ENCODE results near the gene CLDND1. TPM values are rescaled to one million over a fixed set of nuclear protein-coding genes. Genes with fewer than 3 reads are reported as not detected.
"Not testable (repeated sequence)": the region's sequence is repeated elsewhere in the genome, so short reads cannot be mapped to it uniquely, and the experiment has no call there.

The CLDND1 gene
- polyA plus RNA-seq, 2 donors, result 62.8 to 82.5 TPM

GRCh38 chr3:98559769-98560168 lies 37.1 kb upstream of the CLDND1 start:
- not testable (repeated sequence) for H3K4me3 ChIP-seq (ENCODE audit: low read depth in 1 of 2, low read length in 2 of 2); H3K9me3 ChIP-seq (ENCODE audit: control insufficient read depth in 2 of 2, insufficient read depth in 1 of 2, low read depth in 1 of 2, low read length in 1 of 2); H3K4me1 ChIP-seq (ENCODE audit: control insufficient read depth in 2 of 2, insufficient read depth in 2 of 2, low read length in 1 of 2); H3K27ac ChIP-seq (ENCODE audit: low read depth in 2 of 2, low read length in 1 of 2); H3K27me3 ChIP-seq (ENCODE audit: control insufficient read depth in 1 of 2, insufficient read depth in 2 of 2, low read length in 2 of 2); H3K36me3 ChIP-seq (ENCODE audit: control insufficient read depth in 2 of 2, insufficient read depth in 2 of 2, low read length in 1 of 2)
- 94 to 98% methylated on average over 2 of the region's 2 CpGs for WGBS, 2 donors

- no peaks in the 10 kb centered on the region for H3K9me3 ChIP-seq (ENCODE audit: control insufficient read depth in 2 of 2, insufficient read depth in 1 of 2, low read depth in 1 of 2, low read length in 1 of 2)
- H3K36me3 ChIP-seq (ENCODE audit: control insufficient read depth in 2 of 2, insufficient read depth in 2 of 2, low read length in 1 of 2), result no peaks in the 10 kb centered on the region
- no peaks in the 10 kb centered on the region for H3K27me3 ChIP-seq (ENCODE audit: control insufficient read depth in 1 of 2, insufficient read depth in 2 of 2, low read length in 2 of 2)
- no peak overlapping the region for H3K4me3 ChIP-seq (ENCODE audit: low read depth in 1 of 2, low read length in 2 of 2)
- 66 to 75% methylated on average over 6 of the region's 6 CpGs for WGBS, 2 donors
- no peaks in the 10 kb centered on the region for H3K4me1 ChIP-seq (ENCODE audit: control insufficient read depth in 2 of 2, insufficient read depth in 2 of 2, low read length in 1 of 2)
- no peak overlapping the region for H3K27ac ChIP-seq (ENCODE audit: low read depth in 2 of 2, low read length in 1 of 2)
Measured at GRCh38 chr3:98558100-98558827, 35.6 kb upstream of the CLDND1 start.

GRCh38 chr3:98557324-98558010 lies 34.8 kb upstream of the CLDND1 start:
- Histone ChIP-seq H3K4me3 (ENCODE audit: low read depth in 1 of 2, low read length in 2 of 2) (no peak overlapping the region), H3K36me3 (ENCODE audit: control insufficient read depth in 2 of 2, insufficient read depth in 2 of 2, low read length in 1 of 2) (no peaks in the 10 kb centered on the region), H3K27ac (ENCODE audit: low read depth in 2 of 2, low read length in 1 of 2) (peak overlapping the region in 1 of 2 donors; percentile 26), H3K27me3 (ENCODE audit: control insufficient read depth in 1 of 2, insufficient read depth in 2 of 2, low read length in 2 of 2) (no peaks in the 10 kb centered on the region), H3K9me3 (ENCODE audit: control insufficient read depth in 2 of 2, insufficient read depth in 1 of 2, low read depth in 1 of 2, low read length in 1 of 2) (no peaks in the 10 kb centered on the region), H3K4me1 (ENCODE audit: control insufficient read depth in 2 of 2, insufficient read depth in 2 of 2, low read length in 1 of 2) (no peaks in the 10 kb centered on the region)
- 59 to 65% methylated on average over 4 of the region's 4 CpGs for WGBS, 2 donors

GRCh38 chr3:98556164-98557130 lies 33.7 kb upstream of the CLDND1 start:
- WGBS, 2 donors, result 76 to 81% methylated on average over 7 of the region's 7 CpGs
- no peaks in the 10 kb centered on the region for H3K27me3 ChIP-seq (ENCODE audit: control insufficient read depth in 1 of 2, insufficient read depth in 2 of 2, low read length in 2 of 2)
- H3K36me3 ChIP-seq (ENCODE audit: control insufficient read depth in 2 of 2, insufficient read depth in 2 of 2, low read length in 1 of 2), result no peaks in the 10 kb centered on the region
- no peaks in the 10 kb centered on the region for H3K9me3 ChIP-seq (ENCODE audit: control insufficient read depth in 2 of 2, insufficient read depth in 1 of 2, low read depth in 1 of 2, low read length in 1 of 2)
- H3K4me1 ChIP-seq (ENCODE audit: control insufficient read depth in 2 of 2, insufficient read depth in 2 of 2, low read length in 1 of 2), result no peaks in the 10 kb centered on the region
- peak overlapping the region; percentile 26 to 42 for H3K27ac ChIP-seq (ENCODE audit: low read depth in 2 of 2, low read length in 1 of 2)
- H3K4me3 ChIP-seq (ENCODE audit: low read depth in 1 of 2, low read length in 2 of 2), result no peak overlapping the region

GRCh38 chr3:98555025-98555379 lies 32.3 kb upstream of the CLDND1 start:
- no peak overlapping the region for H3K27ac ChIP-seq (ENCODE audit: low read depth in 2 of 2, low read length in 1 of 2)
- H3K4me1 ChIP-seq (ENCODE audit: control insufficient read depth in 2 of 2, insufficient read depth in 2 of 2, low read length in 1 of 2), result no peaks in the 10 kb centered on the region
- no peaks in the 10 kb centered on the region for H3K36me3 ChIP-seq (ENCODE audit: control insufficient read depth in 2 of 2, insufficient read depth in 2 of 2, low read length in 1 of 2)
- 50 to 57% methylated on average over 4 of the region's 4 CpGs for WGBS, 2 donors
- H3K4me3 ChIP-seq (ENCODE audit: low read depth in 1 of 2, low read length in 2 of 2), result no peak overlapping the region
- no peaks in the 10 kb centered on the region for H3K9me3 ChIP-seq (ENCODE audit: control insufficient read depth in 2 of 2, insufficient read depth in 1 of 2, low read depth in 1 of 2, low read length in 1 of 2)
- no peaks in the 10 kb centered on the region for H3K27me3 ChIP-seq (ENCODE audit: control insufficient read depth in 1 of 2, insufficient read depth in 2 of 2, low read length in 2 of 2)

GRCh38 chr3:98554580-98554979 lies 31.9 kb upstream of the CLDND1 start:
- no peaks in the 10 kb centered on the region for H3K36me3 ChIP-seq (ENCODE audit: control insufficient read depth in 2 of 2, insufficient read depth in 2 of 2, low read length in 1 of 2)
- no peaks in the 10 kb centered on the region for H3K9me3 ChIP-seq (ENCODE audit: control insufficient read depth in 2 of 2, insufficient read depth in 1 of 2, low read depth in 1 of 2, low read length in 1 of 2)
- no peak overlapping the region for H3K4me3 ChIP-seq (ENCODE audit: low read depth in 1 of 2, low read length in 2 of 2)
- H3K27me3 ChIP-seq (ENCODE audit: control insufficient read depth in 1 of 2, insufficient read depth in 2 of 2, low read length in 2 of 2), result no peaks in the 10 kb centered on the region
- WGBS, 2 donors, result 82 to 84% methylated on average over 2 of the region's 2 CpGs
- H3K27ac ChIP-seq (ENCODE audit: low read depth in 2 of 2, low read length in 1 of 2), result no peak overlapping the region
- H3K4me1 ChIP-seq (ENCODE audit: control insufficient read depth in 2 of 2, insufficient read depth in 2 of 2, low read length in 1 of 2), result no peaks in the 10 kb centered on the region

- Histone ChIP-seq H3K27ac (ENCODE audit: low read depth in 2 of 2, low read length in 1 of 2) (no peak overlapping the region), H3K36me3 (ENCODE audit: control insufficient read depth in 2 of 2, insufficient read depth in 2 of 2, low read length in 1 of 2) (no peaks in the 10 kb centered on the region), H3K9me3 (ENCODE audit: control insufficient read depth in 2 of 2, insufficient read depth in 1 of 2, low read depth in 1 of 2, low read length in 1 of 2) (no peaks in the 10 kb centered on the region), H3K4me1 (ENCODE audit: control insufficient read depth in 2 of 2, insufficient read depth in 2 of 2, low read length in 1 of 2) (no peaks in the 10 kb centered on the region), H3K4me3 (ENCODE audit: low read depth in 1 of 2, low read length in 2 of 2) (no peak overlapping the region), H3K27me3 (ENCODE audit: control insufficient read depth in 1 of 2, insufficient read depth in 2 of 2, low read length in 2 of 2) (no peaks in the 10 kb centered on the region)
- 76 to 80% methylated on average over 2 of the region's 2 CpGs for WGBS, 2 donors
Measured at GRCh38 chr3:98553753-98554152, 31.1 kb upstream of the CLDND1 start.

GRCh38 chr3:98553021-98553563 lies 30.4 kb upstream of the CLDND1 start:
- H3K27me3 ChIP-seq (ENCODE audit: control insufficient read depth in 1 of 2, insufficient read depth in 2 of 2, low read length in 2 of 2), result no peaks in the 10 kb centered on the region
- H3K4me3 ChIP-seq (ENCODE audit: low read depth in 1 of 2, low read length in 2 of 2), result no peak overlapping the region
- H3K36me3 ChIP-seq (ENCODE audit: control insufficient read depth in 2 of 2, insufficient read depth in 2 of 2, low read length in 1 of 2), result no peaks in the 10 kb centered on the region
- 41 to 59% methylated on average over 6 of the region's 6 CpGs for WGBS, 2 donors
- peak overlapping the region in 1 of 2 donors; percentile 42 for H3K27ac ChIP-seq (ENCODE audit: low read depth in 2 of 2, low read length in 1 of 2)
- no peaks in the 10 kb centered on the region for H3K9me3 ChIP-seq (ENCODE audit: control insufficient read depth in 2 of 2, insufficient read depth in 1 of 2, low read depth in 1 of 2, low read length in 1 of 2)
- no peaks in the 10 kb centered on the region for H3K4me1 ChIP-seq (ENCODE audit: control insufficient read depth in 2 of 2, insufficient read depth in 2 of 2, low read length in 1 of 2)

GRCh38 chr3:98552232-98553020 lies 29.7 kb upstream of the CLDND1 start:
- Histone ChIP-seq H3K27me3 (ENCODE audit: control insufficient read depth in 1 of 2, insufficient read depth in 2 of 2, low read length in 2 of 2) (no peaks in the 10 kb centered on the region), H3K27ac (ENCODE audit: low read depth in 2 of 2, low read length in 1 of 2) (peak overlapping the region in 1 of 2 donors; percentile 66), H3K4me1 (ENCODE audit: control insufficient read depth in 2 of 2, insufficient read depth in 2 of 2, low read length in 1 of 2) (no peaks in the 10 kb centered on the region), H3K4me3 (ENCODE audit: low read depth in 1 of 2, low read length in 2 of 2) (no peak overlapping the region), H3K36me3 (ENCODE audit: control insufficient read depth in 2 of 2, insufficient read depth in 2 of 2, low read length in 1 of 2) (no peaks in the 10 kb centered on the region), H3K9me3 (ENCODE audit: control insufficient read depth in 2 of 2, insufficient read depth in 1 of 2, low read depth in 1 of 2, low read length in 1 of 2) (no peaks in the 10 kb centered on the region)
- WGBS, 2 donors, result 62 to 74% methylated on average over 4 of the region's 4 CpGs
